Caco-2 (cell line): ENCODE data around the gene PAM. TPM values are rescaled to one million over a fixed set of nuclear protein-coding genes. Genes with fewer than 3 reads are reported as not detected.

Source experiments
- BruUV-seq: library from RNA; stranded (reverse); fragments of 400-500 nt; replicated peaks from 2 replicates; lab custom pipeline; 2021; lab: Mats Ljungman, UMichigan
- CTCF ChIA-PET: fragments of 300-600 bp; sonication (Branson Sonifier 250); formaldehyde crosslinking; loops from one replicate; lab custom pipeline; 2022; ENCODE audit warnings: antibody characterized with exemption; lab: Charles Lee
- POLR2A ChIA-PET: fragments of 300-600 bp; sonication (Branson Sonifier 250); formaldehyde crosslinking; loops from one replicate; lab custom pipeline; 2022; ENCODE audit warnings: antibody characterized with exemption; lab: Charles Lee
- DNase-seq, 2 experiments: peaks; one replicate each; pipeline versions ENCODE4 v3.0.0 to v3.0.0-alpha.2; 2020 to 2022
- H3K27me3 ChIP-seq: replicated peaks from 2 replicates; pipeline ENCODE4 v1.6.0; 2011; ENCODE audit warnings: low read length; ENCODE audit not compliant: control insufficient read depth, insufficient read depth
- H3K36me3 ChIP-seq: 2 replicates; pipeline ENCODE4 v1.5.1; 2011; ENCODE audit warnings: low read length; ENCODE audit not compliant: control insufficient read depth, insufficient read depth
- H3K4me1 ChIP-seq: fragments of 250-450 bp; sonication (Bioruptor Pico); 2 replicates; pipeline ENCODE4 v1.5.1; 2020; ENCODE audit warnings: mild to moderate bottlenecking
- H3K4me3 ChIP-seq: 2 replicates; pipeline ENCODE4 v1.5.1; 2011; ENCODE audit warnings: low read depth, mild to moderate bottlenecking, control low read depth, low read length
- H3K9me3 ChIP-seq: fragments of 250-450 bp; sonication (Bioruptor Pico); 2 replicates; pipeline ENCODE4 v1.5.1; 2020; ENCODE audit warnings: mild to moderate bottlenecking, moderate library complexity
- H3K27ac Mint-ChIP-seq: one replicate; pipeline ENCODE4 v1.8.0; 2022; ENCODE audit warnings: mixed read lengths; ENCODE audit not compliant: unreplicated experiment
- H3K27me3 Mint-ChIP-seq: one replicate; pipeline ENCODE4 v1.8.0; 2022; ENCODE audit warnings: mixed read lengths; ENCODE audit not compliant: insufficient read depth, unreplicated experiment
- H3K36me3 Mint-ChIP-seq: one replicate; pipeline ENCODE4 v1.8.0; 2022; ENCODE audit warnings: mild to moderate bottlenecking, mixed read lengths; ENCODE audit not compliant: insufficient read depth, unreplicated experiment
- H3K4me1 Mint-ChIP-seq: one replicate; pipeline ENCODE4 v1.8.0; 2022; ENCODE audit warnings: low read depth, mixed read lengths; ENCODE audit not compliant: unreplicated experiment
- H3K4me3 Mint-ChIP-seq: one replicate; pipeline ENCODE4 v1.8.0; 2022; ENCODE audit warnings: mild to moderate bottlenecking, moderate library complexity, mixed read lengths; ENCODE audit not compliant: unreplicated experiment
- H3K9me3 Mint-ChIP-seq: one replicate; pipeline ENCODE4 v1.8.0; 2022; ENCODE audit warnings: mixed read lengths; ENCODE audit not compliant: unreplicated experiment
- intact Hi-C: fragments of 100-400 bp; cut with micrococcal nuclease; formaldehyde crosslinking; loops from one replicate; pipeline ENCODE4 v1.10.0; 2022; ENCODE audit not compliant: unreplicated experiment
- total RNA-seq: library from RNA; stranded (reverse); gene quantifications from 2 replicates; pipeline ENCODE4 v1.2.3, GENCODE V29; 2022
- TF ChIP-seq, protein P1 (sequence below), 2 experiments: fragments of 200-600 bp in 1 of 2; IDR thresholded peaks; 1 replicate in 1 of 2; 2 replicates in 1 of 2; pipeline versions ENCODE4 v1.5.1 to v1.8.0; 2011 to 2022; ENCODE audit warnings: antibody characterized with exemption in 1 of 2, control low read depth in 1 of 2, inconsistent platforms in 1 of 2, low read depth in 1 of 2, low read length in 1 of 2, mild to moderate bottlenecking in 1 of 2, moderate library complexity in 1 of 2; ENCODE audit not compliant: insufficient read depth in 1 of 2, severe bottlenecking in 1 of 2, unreplicated experiment in 1 of 2

PAM gene
- total RNA-seq, 1 experiment from 2014 or later: 48.0 TPM

DNA sequence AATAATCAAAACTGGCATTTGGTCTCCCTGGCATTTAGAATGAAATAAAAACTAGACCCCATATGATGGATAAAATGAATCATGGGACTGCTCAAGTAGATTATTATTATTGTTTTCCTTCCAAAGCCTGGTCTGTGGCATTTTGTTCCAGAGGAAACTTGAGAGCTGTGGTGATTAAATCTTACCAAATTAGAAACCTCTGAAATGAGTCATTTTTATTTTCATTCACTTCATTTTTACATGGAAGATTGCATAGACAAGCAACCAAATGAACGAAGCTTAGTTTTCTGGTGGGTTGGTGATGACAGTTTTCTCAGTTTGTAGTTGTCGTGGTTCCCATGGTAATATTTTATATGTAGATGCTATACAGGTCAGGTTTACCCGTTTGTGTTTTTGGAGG, 23.4 kb downstream of the PAM start:
- intact Hi-C loops: no loop called here
- CTCF ChIA-PET: no interaction called here

DNA sequence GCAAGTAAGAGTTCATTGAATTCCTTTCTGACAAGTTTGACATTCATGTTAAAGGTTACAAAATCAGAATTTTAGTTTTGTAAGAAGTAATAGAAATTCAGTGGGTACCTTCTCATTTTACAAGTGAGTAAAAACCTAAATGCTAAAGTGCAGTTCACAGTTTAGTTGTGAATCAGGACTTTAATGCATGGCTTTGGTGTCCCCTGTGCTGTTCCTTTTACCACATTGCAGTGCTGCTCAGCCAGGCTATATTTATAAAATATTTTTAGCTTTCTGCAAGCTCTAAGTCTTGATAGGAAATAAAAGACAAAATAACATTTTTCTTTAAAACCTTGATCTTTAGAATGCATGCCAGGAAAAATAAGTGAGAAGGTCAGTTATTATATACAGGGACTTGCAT, 26.3 kb downstream of the PAM start:
- Mint-ChIP-seq H3K4me3 (no peak overlapping the region), H3K27ac (no peak overlapping the region), H3K36me3 (no peaks in the 10 kb centered on the region), H3K27me3 (no peaks in the 10 kb centered on the region), H3K9me3 (no peaks in the 10 kb centered on the region), H3K4me1 (no peaks in the 10 kb centered on the region)
- POLR2A ChIA-PET: no interaction called here
- no peak overlapping the region for H3K4me3 ChIP-seq
- BruUV-seq: no TSS peak
- CTCF ChIA-PET: interaction anchor here (1.7 kb wide), 1 partner anchor 100 kb away, joined by 6 read pairs; no protein-coding TSS in a partner anchor
- H3K4me1 ChIP-seq: no peaks in the 10 kb centered on the region
- H3K36me3 ChIP-seq: no peaks in the 10 kb centered on the region
- H3K9me3 ChIP-seq: no peaks in the 10 kb centered on the region
- H3K27me3 ChIP-seq: no peaks in the 10 kb centered on the region
- intact Hi-C loops: loop anchor here (2.0 to 10.0 kb wide), 3 partner anchors 176 to 443 kb away; no protein-coding TSS in a partner anchor
- TF ChIP-seq, protein P1, sequence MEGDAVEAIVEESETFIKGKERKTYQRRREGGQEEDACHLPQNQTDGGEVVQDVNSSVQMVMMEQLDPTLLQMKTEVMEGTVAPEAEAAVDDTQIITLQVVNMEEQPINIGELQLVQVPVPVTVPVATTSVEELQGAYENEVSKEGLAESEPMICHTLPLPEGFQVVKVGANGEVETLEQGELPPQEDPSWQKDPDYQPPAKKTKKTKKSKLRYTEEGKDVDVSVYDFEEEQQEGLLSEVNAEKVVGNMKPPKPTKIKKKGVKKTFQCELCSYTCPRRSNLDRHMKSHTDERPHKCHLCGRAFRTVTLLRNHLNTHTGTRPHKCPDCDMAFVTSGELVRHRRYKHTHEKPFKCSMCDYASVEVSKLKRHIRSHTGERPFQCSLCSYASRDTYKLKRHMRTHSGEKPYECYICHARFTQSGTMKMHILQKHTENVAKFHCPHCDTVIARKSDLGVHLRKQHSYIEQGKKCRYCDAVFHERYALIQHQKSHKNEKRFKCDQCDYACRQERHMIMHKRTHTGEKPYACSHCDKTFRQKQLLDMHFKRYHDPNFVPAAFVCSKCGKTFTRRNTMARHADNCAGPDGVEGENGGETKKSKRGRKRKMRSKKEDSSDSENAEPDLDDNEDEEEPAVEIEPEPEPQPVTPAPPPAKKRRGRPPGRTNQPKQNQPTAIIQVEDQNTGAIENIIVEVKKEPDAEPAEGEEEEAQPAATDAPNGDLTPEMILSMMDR (IDR thresholded peaks at IDR 0.05; ENCODE audit: insufficient read depth in 1 of 2, low read depth in 1 of 2, low read length in 1 of 2, severe bottlenecking in 1 of 2, unreplicated experiment in 1 of 2): no peak
- DNase-seq: no peak

More for the DNA sequence above, 23.4 kb downstream of the PAM start:
- Histone ChIP-seq H3K4me1 (no peaks in the 10 kb centered on the region), H3K36me3 (no peaks in the 10 kb centered on the region), H3K27me3 (no peaks in the 10 kb centered on the region), H3K4me3 (no peak overlapping the region), H3K9me3 (no peaks in the 10 kb centered on the region)
- TF ChIP-seq, protein P1 (IDR thresholded peaks at IDR 0.05; ENCODE audit: insufficient read depth in 1 of 2, low read depth in 1 of 2, low read length in 1 of 2, severe bottlenecking in 1 of 2, unreplicated experiment in 1 of 2): no peak
- no TSS peak for BruUV-seq
- POLR2A ChIA-PET: no interaction called here
- H3K9me3 Mint-ChIP-seq: no peaks in the 10 kb centered on the region
- DNase-seq: no peak
- no peaks in the 10 kb centered on the region for H3K36me3 Mint-ChIP-seq
- H3K27me3 Mint-ChIP-seq: no peaks in the 10 kb centered on the region
- H3K4me3 Mint-ChIP-seq: no peak overlapping the region
- H3K4me1 Mint-ChIP-seq: no peaks in the 10 kb centered on the region
- H3K27ac Mint-ChIP-seq: no peak overlapping the region

DNA sequence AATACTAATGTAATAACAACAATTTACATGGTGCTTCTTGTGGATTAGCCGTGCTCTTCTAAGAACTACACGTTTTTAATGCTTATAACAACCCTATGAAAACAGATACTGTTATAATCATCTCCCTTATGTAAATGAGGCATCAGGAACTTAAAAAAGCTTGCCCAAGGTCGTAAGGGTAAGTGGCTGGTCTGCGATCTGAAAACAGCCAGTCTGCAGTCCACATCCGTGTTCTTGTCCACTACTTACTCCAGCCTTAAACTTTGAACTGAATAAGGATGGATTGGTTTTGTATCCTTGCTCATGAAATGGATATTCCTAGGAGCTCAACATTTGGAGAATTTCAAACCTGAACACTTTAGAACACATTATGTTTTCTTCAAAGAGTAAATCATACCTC, 26.7 kb downstream of the PAM start:
- Histone ChIP-seq H3K4me1 (no peaks in the 10 kb centered on the region), H3K36me3 (no peaks in the 10 kb centered on the region), H3K4me3 (no peak overlapping the region), H3K9me3 (no peaks in the 10 kb centered on the region), H3K27me3 (no peaks in the 10 kb centered on the region)
- intact Hi-C loops: loop anchor here (2.0 to 10.0 kb wide), 3 partner anchors 176 to 443 kb away; no protein-coding TSS in a partner anchor
- H3K9me3 Mint-ChIP-seq: no peaks in the 10 kb centered on the region
- no peak overlapping the region for H3K27ac Mint-ChIP-seq
- H3K27me3 Mint-ChIP-seq: no peaks in the 10 kb centered on the region
- BruUV-seq: no TSS peak
- H3K4me3 Mint-ChIP-seq: no peak overlapping the region
- ChIA-PET CTCF (interaction anchor here (1.7 kb wide), 1 partner anchor 101 kb away, joined by 6 read pairs; no protein-coding TSS in a partner anchor), POLR2A (no interaction called here)
- TF ChIP-seq, protein P1 (IDR thresholded peaks at IDR 0.05; ENCODE audit: insufficient read depth in 1 of 2, low read depth in 1 of 2, low read length in 1 of 2, severe bottlenecking in 1 of 2, unreplicated experiment in 1 of 2): no peak
- no peaks in the 10 kb centered on the region for H3K36me3 Mint-ChIP-seq
- no peak for DNase-seq
- no peaks in the 10 kb centered on the region for H3K4me1 Mint-ChIP-seq
